Activated CD4-positive, alpha-beta T cell treated with anti-CD3 and anti-CD28 coated beads, Interleukin-2, Interleukin-4, amounts not matched to agents 100 ng/mL and 50 ng/mL, durations not matched to agents 16 hours and 8 hours (primary cell): Measurements from ENCODE around the gene GSK3B.

ENCODE experiments used
- DNase-seq: peaks from one replicate; pipeline ENCODE4 v3.0.0-alpha.2; 2020; ENCODE audit warnings: low spot score

GSK3B gene

DNA sequence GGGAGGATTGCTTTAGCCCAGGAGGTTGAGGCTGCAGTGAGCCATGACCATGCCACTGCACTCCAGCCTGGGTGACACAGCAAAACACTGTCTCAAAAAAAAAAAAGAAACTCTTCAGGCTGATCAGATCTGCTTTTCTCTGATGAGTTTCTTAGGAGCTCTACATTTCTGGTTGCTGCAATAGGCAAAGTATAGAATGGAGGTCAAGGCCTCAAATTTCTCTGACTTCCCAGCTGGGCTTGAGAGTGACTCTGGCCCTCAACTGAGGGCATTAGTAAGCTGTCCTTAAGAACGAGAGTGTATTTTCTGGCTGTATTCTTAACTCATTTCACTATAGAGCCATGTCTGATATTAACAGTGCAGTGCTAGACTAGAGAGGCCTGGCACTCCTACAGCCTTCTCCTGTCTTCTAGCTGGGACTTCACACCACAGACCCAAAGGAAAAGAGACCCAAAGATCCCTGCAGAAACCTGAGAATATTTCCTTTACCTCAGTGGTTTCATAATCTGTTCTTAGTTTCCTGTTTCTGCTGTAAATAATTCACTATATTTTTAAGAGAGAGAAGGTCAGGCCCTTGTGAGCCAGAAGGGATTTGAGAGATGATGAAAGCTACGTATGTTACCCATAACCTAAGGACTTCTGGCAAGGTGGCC is 314.4 kb downstream of the GSK3B start:
- no peak for DNase-seq

- DNase-seq, result no peak
These were observed 315.4 kb downstream of the GSK3B start for GRCh38 chr3:119778811-119779210.

GRCh38 chr3:119778176-119778575 is 316.1 kb downstream of the GSK3B start:
- no peak for DNase-seq

GRCh38 chr3:119776304-119776703 is 317.9 kb downstream of the GSK3B start:
- no peak for DNase-seq

DNA sequence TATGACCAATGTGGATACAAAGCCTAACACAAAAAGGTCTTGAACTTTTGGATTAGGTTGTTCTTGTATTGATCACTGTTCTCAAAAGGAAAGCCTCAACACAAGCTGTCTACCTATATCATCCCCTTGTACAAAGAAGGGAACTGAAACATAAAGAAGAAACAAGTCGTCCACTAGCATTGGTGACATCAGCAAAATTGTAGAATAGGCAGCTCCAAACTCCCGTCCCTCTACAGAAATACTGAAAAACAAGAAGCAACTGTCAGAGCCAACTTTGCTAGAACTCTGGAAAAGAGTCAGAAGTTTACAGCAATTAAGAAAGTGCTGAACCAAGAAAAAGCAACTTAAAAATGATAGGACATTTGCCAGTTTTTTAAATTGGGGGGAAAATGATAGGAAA is 319.8 kb downstream of the GSK3B start:
- DNase-seq, result no peak
